ENCODE results near the gene CAMTA1.

DNA sequence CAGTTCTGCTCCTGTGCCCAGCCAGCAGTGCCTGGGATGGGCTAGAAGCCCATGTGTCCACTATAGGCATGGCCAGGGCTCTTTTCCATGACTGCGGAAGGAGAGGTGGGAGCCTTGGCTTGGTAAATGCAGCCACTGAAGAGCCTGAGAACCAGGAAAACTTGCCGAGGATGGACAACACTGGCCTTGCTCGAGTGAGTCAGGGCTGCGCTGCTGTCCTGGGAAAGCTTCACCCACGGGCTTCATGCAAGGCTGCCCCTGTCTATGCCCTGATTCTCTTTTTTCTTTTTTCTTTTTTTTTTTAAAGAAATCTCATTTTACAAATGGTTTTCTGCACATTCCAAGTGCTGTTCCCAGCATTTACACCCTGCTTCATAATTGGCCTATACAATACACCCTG, 156.5 kb downstream of the CAMTA1 start:
- TF ChIP-seq, protein P1, sequence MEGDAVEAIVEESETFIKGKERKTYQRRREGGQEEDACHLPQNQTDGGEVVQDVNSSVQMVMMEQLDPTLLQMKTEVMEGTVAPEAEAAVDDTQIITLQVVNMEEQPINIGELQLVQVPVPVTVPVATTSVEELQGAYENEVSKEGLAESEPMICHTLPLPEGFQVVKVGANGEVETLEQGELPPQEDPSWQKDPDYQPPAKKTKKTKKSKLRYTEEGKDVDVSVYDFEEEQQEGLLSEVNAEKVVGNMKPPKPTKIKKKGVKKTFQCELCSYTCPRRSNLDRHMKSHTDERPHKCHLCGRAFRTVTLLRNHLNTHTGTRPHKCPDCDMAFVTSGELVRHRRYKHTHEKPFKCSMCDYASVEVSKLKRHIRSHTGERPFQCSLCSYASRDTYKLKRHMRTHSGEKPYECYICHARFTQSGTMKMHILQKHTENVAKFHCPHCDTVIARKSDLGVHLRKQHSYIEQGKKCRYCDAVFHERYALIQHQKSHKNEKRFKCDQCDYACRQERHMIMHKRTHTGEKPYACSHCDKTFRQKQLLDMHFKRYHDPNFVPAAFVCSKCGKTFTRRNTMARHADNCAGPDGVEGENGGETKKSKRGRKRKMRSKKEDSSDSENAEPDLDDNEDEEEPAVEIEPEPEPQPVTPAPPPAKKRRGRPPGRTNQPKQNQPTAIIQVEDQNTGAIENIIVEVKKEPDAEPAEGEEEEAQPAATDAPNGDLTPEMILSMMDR (IDR thresholded peaks at IDR 0.05; ENCODE audit: insufficient read depth, low read length, poor library complexity, severe bottlenecking): no peak
- TF ChIP-seq EZH2phosphoT487 (conservative IDR thresholded peaks at IDR 0.05; ENCODE audit: low read length): no peak

Data from SU-DHL-6 (cell line).